Measurements from ENCODE around the gene DNAI2. TPM values are rescaled to one million over a fixed set of nuclear protein-coding genes. Genes with fewer than 3 reads are reported as not detected.
A peak's percentile ranks its signal among the peaks of the same experiment; 100 is the strongest.

The DNAI2 gene
- total RNA-seq, 1 experiment from 2014 or later: not detected

GRCh38 chr17:74353446-74354060, 79.5 kb downstream of the DNAI2 start:
- intact Hi-C loops (cut with micrococcal nuclease): no loop called here
- peaks cover 91% of the 10 kb centered on the region for H3K27me3 ChIP-seq (ENCODE audit: low read length)
- CTCF ChIA-PET: no interaction called here

GRCh38 chr17:74354123-74354522, 80.1 kb downstream of the DNAI2 start:
- intact Hi-C loops (cut with micrococcal nuclease): no loop called here
- no peak overlapping the region for H3K27ac ChIP-seq (ENCODE audit: low read length)
- no peaks in the 10 kb centered on the region for H3K36me3 ChIP-seq (ENCODE audit: low read depth, low read length)
- no TSS peak for BruUV-seq (replicated peaks)
- H3K4me3 ChIP-seq (ENCODE audit: low read length): no peak overlapping the region
- no peak overlapping the region for H2AFZ ChIP-seq (ENCODE audit: low read length)
- ChIA-PET CTCF (no interaction called here), POLR2A (ENCODE audit: unreplicated experiment) (no interaction called here)
- no peak overlapping the region for H3K4me2 ChIP-seq (ENCODE audit: low read length)
- H3K9ac ChIP-seq (ENCODE audit: low read length): no peak overlapping the region
- no peaks in the 10 kb centered on the region for H3F3A ChIP-seq (ENCODE audit: low read length, unreplicated experiment)
- H3K9me3 ChIP-seq (ENCODE audit: low read length): no peaks in the 10 kb centered on the region
- H4K20me1 ChIP-seq (ENCODE audit: low read length): no peaks in the 10 kb centered on the region
- ATAC-seq (peak; percentile 41), DNase-seq (peak; percentile 44)
- peaks cover 90% of the 10 kb centered on the region for H3K27me3 ChIP-seq (ENCODE audit: low read length)
- no peaks in the 10 kb centered on the region for H3K4me1 ChIP-seq (ENCODE audit: insufficient read depth, low read length)
- TF ChIP-seq EZH2phosphoT487 (IDR thresholded peaks at IDR 0.05; ENCODE audit: borderline replicate concordance, low read length) (no peak), CTCF (conservative IDR thresholded peaks at IDR 0.05; ENCODE audit: low read depth, low read length) (peak; percentile 81), EZH2 (IDR thresholded peaks at IDR 0.05; ENCODE audit: low read length, unreplicated experiment) (no peak)
- H3K9me2 ChIP-seq (replicated peaks; ENCODE audit: low read length): no peaks in the 10 kb centered on the region
- H3K79me2 ChIP-seq (ENCODE audit: low read length): no peaks in the 10 kb centered on the region

More at GRCh38 chr17:74353446-74354060, 79.5 kb downstream of the DNAI2 start:
- no TSS peak for BruUV-seq (replicated peaks)
- no peak overlapping the region for H3K4me2 ChIP-seq (ENCODE audit: low read length)
- H2AFZ ChIP-seq (ENCODE audit: low read length): no peak overlapping the region
- POLR2A ChIA-PET (ENCODE audit: unreplicated experiment): no interaction called here
- TF ChIP-seq CTCF (conservative IDR thresholded peaks at IDR 0.05; ENCODE audit: low read depth, low read length) (no peak), EZH2phosphoT487 (IDR thresholded peaks at IDR 0.05; ENCODE audit: borderline replicate concordance, low read length) (no peak), EZH2 (IDR thresholded peaks at IDR 0.05; ENCODE audit: low read length, unreplicated experiment) (no peak)
- no peaks in the 10 kb centered on the region for H4K20me1 ChIP-seq (ENCODE audit: low read length)
- H3K79me2 ChIP-seq (ENCODE audit: low read length): no peaks in the 10 kb centered on the region
- no peak overlapping the region for H3K9ac ChIP-seq (ENCODE audit: low read length)
- H3K9me2 ChIP-seq (replicated peaks; ENCODE audit: low read length): no peaks in the 10 kb centered on the region
- no peak overlapping the region for H3K27ac ChIP-seq (ENCODE audit: low read length)
- ATAC-seq (no peak), DNase-seq (no peak)
- no peaks in the 10 kb centered on the region for H3K36me3 ChIP-seq (ENCODE audit: low read depth, low read length)
- H3K4me3 ChIP-seq (ENCODE audit: low read length): no peak overlapping the region
- H3F3A ChIP-seq (ENCODE audit: low read length, unreplicated experiment): no peaks in the 10 kb centered on the region
- H3K4me1 ChIP-seq (ENCODE audit: insufficient read depth, low read length): no peaks in the 10 kb centered on the region
- no peaks in the 10 kb centered on the region for H3K9me3 ChIP-seq (ENCODE audit: low read length)

DNA sequence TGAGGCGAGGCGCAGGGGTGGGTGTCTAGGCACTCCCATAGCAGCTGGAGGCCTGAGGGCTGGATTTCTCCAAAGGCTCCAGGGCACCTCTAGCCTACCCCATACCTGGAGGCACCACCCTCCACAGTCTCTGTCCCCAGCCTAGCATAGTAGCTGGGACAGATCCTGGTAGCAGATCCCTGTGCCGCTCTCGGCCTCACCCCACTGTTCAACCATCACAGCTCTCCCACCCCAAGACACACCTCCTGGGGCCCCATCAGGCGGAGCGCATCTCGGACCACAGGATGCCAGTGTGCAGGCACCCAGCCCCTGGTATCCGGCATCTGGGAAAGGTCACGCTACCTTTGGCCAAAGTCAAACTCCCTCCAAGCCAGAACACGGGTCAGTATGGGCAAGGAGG, 80.5 kb downstream of the DNAI2 start:
- H3K4me2 ChIP-seq (ENCODE audit: low read length): no peak overlapping the region
- H3K36me3 ChIP-seq (ENCODE audit: low read depth, low read length): no peaks in the 10 kb centered on the region
- no TSS peak for BruUV-seq (replicated peaks)
- DNase-seq (no peak), ATAC-seq (no peak)
- H4K20me1 ChIP-seq (ENCODE audit: low read length): no peaks in the 10 kb centered on the region
- H2AFZ ChIP-seq (ENCODE audit: low read length): no peak overlapping the region
- H3K4me3 ChIP-seq (ENCODE audit: low read length): no peak overlapping the region
- no peak overlapping the region for H3K9ac ChIP-seq (ENCODE audit: low read length)
- intact Hi-C loops (cut with micrococcal nuclease): no loop called here
- TF ChIP-seq CTCF (conservative IDR thresholded peaks at IDR 0.05; ENCODE audit: low read depth, low read length) (no peak), EZH2 (IDR thresholded peaks at IDR 0.05; ENCODE audit: low read length, unreplicated experiment) (no peak), EZH2phosphoT487 (IDR thresholded peaks at IDR 0.05; ENCODE audit: borderline replicate concordance, low read length) (no peak)
- ChIA-PET CTCF (no interaction called here), POLR2A (ENCODE audit: unreplicated experiment) (no interaction called here)
- H3K9me2 ChIP-seq (replicated peaks; ENCODE audit: low read length): no peaks in the 10 kb centered on the region
- peaks cover 89% of the 10 kb centered on the region for H3K27me3 ChIP-seq (ENCODE audit: low read length)
- H3K27ac ChIP-seq (ENCODE audit: low read length): no peak overlapping the region
- no peaks in the 10 kb centered on the region for H3K9me3 ChIP-seq (ENCODE audit: low read length)
- H3K79me2 ChIP-seq (ENCODE audit: low read length): no peaks in the 10 kb centered on the region
- no peaks in the 10 kb centered on the region for H3F3A ChIP-seq (ENCODE audit: low read length, unreplicated experiment)
- H3K4me1 ChIP-seq (ENCODE audit: insufficient read depth, low read length): no peaks in the 10 kb centered on the region
